Measurements from ENCODE around the gene PIK3CD.
A peak's percentile ranks its signal among the peaks of the same experiment; 100 is the strongest.

PIK3CD gene

DNA sequence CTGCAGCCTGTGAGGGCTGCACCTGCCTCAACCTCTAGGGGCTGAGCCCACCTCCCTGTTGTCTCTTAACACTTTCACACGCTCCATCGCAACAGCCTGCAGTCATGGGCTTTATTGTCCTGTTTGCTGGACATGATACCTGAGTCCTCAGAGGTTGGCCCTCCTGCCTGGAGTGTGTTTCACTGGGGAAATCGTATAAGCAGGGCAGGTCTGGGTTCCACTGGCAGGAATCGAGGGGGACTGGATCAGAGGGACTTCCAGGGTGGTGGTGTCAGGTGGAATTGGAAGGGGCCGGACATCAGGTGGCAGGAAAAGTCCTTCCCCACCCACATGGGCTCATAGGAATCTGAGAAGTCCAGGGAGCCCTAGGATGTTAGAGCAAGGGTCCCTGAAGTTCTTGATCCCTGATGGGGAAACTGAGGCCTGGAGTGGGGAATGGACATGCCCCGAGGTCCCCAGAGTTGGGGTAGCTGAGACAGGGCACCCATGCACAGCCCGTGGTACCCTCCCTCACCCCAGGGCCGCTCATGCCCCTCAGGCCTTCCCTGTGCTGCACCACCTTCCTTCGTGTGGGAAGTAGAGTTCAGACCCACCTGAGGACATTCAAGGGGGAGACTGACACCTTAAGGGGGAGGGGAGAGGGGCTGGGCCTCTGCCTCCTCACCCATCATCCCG lies 66.6 kb downstream of the PIK3CD start:
- no peak for DNase-seq

GRCh38 chr1:9719978-9720722 lies 68.6 kb downstream of the PIK3CD start:
- DNase-seq = no peak

GRCh38 chr1:9720785-9721605 lies 69.5 kb downstream of the PIK3CD start:
- DNase-seq = peak; percentile 26

DNA sequence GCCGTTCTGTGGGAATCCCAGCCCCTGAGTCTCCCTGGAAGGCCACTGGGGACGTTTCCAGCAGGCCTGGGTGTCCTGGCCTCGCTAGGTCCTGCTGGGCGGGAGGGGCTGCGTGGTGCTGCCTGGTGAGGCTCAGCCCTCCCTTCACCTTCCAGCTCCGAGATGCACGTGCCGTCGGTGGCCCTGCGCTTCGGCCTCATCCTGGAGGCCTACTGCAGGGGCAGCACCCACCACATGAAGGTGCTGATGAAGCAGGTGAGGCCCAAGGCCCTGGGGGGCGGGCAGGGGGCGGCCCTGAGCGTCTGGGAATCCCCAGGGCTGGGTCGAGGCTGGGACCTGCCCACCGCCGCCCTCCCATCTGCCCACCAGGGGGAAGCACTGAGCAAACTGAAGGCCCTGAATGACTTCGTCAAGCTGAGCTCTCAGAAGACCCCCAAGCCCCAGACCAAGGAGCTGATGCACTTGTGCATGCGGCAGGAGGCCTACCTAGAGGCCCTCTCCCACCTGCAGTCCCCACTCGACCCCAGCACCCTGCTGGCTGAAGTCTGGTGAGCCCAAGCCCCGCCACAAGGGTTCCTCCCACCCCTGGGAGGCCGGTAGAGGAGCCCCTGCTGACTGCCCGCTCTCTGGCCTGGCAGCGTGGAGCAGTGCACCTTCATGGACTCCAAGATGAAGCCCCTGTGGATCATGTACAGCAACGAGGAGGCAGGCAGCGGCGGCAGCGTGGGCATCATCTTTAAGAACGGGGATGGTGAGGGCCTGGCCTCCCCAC lies 70.3 kb downstream of the PIK3CD start:
- DNase-seq = peak; percentile 57

DNA sequence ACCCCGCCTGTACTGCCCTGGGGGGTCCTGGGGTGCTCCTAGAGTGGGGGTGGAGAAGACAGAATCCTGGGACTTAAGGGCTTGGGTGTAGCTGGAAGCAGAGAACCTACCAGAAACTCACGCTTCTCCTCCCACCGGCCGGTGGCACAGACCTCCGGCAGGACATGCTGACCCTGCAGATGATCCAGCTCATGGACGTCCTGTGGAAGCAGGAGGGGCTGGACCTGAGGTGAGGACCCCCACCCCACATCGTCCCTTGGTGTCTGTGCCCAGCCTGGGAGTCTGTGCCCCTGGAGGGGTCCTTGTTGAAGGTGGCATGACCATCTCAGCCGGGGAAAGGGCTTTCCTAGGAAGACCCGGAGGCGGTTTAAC lies 70.8 kb downstream of the PIK3CD start:
- no peak for DNase-seq

DNA sequence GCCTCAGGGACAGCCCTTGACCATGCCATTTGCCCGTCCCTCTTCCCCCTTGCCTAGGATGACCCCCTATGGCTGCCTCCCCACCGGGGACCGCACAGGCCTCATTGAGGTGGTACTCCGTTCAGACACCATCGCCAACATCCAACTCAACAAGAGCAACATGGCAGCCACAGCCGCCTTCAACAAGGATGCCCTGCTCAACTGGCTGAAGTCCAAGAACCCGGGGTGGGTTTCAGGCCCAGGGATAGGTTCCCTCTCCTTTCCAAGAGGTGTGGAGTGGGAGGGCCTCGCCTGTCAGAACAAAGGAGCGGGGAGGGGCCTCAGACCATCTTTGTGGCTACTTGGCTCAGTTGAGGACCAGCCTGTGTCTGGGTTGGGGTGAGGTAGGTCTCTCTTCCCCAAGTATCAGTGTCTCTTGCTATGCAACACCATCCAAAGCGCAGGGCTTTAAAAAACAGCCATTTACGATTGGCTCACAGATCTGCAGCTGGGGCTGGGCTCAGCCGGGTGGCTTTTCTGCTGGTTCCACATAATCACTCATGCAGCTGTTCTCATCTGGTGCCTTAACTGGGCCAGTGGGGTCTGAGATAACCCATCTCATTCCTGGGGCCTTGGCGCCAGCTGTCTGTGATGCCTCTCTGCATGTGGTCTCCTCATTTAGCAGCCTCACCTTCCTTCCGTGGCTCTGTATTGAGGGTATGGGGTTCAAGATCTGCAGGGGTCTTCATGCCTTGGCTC lies 71.7 kb downstream of the PIK3CD start:
- DNase-seq = no peak

- DNase-seq = no peak
Measured at GRCh38 chr1:9723926-9724325, 72.4 kb downstream of the PIK3CD start.

- DNase-seq = no peak
Measured at GRCh38 chr1:9724706-9725476, 73.4 kb downstream of the PIK3CD start.

DNA sequence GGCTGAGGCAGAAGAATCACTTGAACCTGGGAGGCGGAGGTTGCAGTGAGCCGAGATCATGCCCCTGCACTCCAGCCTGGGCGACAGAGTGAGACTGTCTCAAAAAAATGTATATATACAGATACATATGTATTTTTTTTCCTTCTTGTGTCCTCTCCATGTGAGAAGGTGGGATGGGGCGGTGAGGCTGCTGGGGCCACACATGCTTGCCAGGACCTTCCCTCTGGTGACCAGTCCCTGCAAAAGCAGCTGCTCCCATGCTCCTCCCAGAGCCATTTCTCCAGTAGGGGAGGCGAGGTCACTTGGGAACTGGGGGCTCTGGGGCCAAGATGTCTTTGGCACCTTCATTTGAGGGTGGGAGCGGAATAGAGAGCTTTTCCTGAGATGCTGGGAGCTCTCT lies 74.9 kb downstream of the PIK3CD start:
- DNase-seq = no peak

DNA sequence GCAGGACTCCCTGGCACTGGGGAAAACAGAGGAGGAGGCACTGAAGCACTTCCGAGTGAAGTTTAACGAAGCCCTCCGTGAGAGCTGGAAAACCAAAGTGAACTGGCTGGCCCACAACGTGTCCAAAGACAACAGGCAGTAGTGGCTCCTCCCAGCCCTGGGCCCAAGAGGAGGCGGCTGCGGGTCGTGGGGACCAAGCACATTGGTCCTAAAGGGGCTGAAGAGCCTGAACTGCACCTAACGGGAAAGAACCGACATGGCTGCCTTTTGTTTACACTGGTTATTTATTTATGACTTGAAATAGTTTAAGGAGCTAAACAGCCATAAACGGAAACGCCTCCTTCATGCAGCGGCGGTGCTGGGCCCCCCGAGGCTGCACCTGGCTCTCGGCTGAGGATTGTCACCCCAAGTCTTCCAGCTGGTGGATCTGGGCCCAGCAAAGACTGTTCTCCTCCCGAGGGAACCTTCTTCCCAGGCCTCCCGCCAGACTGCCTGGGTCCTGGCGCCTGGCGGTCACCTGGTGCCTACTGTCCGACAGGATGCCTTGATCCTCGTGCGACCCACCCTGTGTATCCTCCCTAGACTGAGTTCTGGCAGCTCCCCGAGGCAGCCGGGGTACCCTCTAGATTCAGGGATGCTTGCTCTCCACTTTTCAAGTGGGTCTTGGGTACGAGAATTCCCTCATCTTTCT lies 75.5 kb downstream of the PIK3CD start:
- no peak for DNase-seq

DNA sequence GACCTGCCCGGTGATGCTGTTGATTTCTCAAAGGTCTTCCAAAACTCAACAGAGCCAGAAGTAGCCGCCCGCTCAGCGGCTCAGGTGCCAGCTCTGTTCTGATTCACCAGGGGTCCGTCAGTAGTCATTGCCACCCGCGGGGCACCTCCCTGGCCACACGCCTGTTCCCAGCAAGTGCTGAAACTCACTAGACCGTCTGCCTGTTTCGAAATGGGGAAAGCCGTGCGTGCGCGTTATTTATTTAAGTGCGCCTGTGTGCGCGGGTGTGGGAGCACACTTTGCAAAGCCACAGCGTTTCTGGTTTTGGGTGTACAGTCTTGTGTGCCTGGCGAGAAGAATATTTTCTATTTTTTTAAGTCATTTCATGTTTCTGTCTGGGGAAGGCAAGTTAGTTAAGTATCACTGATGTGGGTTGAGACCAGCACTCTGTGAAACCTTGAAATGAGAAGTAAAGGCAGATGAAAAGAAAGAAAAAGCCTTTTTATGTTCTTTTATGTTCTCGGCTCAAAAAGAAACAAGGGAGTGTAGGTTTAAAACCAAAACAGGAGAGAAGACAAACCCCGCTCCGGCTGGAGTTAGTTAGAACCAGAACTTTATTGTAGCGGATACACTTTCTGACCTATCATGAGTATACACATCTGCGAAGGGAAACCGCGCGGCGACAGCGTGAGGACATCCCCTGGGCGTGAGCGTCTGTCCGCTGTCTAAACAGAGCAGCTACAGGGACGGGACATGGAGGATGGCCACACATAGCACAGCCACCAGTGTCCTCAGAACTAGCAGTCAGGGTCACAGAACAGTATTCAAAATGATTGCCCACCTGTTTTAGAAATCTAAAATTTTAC lies 77.1 kb downstream of the PIK3CD start:
- DNase-seq = no peak

GRCh38 chr1:9729523-9729922 lies 78.0 kb downstream of the PIK3CD start:
- DNase-seq = no peak

DNA sequence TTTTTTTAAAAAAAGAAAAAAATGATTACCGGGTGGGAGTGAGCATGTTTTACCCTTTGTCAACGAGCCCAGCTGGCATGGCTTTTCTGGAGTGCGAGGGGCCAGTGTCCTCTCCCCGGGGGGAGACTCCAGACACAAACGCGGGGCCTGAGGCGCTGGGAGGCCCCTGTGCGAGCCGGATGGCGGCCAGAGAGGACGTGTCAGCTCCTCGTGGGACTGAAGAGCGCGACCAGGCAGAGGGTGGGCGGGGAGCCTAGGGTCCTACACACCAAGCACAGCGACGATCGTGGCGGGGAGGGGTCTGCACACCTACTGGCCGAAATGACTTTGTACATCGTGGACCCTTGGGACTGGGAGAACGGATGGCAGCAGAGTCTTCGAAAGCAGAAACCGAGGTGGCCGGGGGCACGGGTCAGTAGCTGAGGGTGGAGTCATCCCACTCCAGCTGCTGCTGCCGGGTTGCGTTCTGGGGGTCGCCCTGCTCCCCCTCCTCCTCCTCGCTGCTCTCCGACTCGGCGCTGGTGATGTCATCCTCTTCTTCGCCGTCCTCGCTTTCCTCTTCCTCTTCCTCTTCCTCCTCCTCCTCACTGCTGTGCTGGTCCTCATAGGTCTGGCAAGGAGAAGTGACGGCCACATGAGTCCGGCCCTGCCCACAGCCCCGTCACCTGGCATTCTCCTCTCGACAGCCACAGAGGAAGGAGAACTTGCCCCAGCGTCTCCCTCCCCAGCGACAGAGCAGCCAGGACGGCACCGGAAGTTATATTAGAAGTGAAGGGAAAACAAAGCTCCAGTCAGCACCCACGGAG lies 78.8 kb downstream of the PIK3CD start:
- no peak for DNase-seq

GRCh38 chr1:9731051-9731537 lies 79.6 kb downstream of the PIK3CD start:
- DNase-seq = no peak

DNA sequence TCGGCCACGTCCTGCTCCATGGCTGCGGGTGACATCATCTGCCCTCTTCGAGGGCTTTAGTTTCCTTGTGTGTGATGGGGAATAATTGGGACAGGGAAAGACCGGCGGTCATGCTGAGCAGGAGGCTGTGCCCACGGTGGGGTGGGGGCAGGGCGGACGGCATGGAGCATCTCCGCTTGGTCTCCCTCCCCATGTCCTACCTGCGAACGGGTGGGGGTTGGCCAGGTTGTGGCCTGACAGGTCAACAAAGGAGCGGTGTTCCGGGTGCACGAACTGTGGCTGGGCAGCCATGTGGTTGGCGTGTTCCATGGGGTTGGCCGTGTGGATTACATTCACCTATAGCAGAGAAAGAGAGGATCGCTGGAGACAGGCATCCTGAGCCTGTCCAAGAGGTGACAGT lies 80.0 kb downstream of the PIK3CD start:
- DNase-seq = no peak

DNA sequence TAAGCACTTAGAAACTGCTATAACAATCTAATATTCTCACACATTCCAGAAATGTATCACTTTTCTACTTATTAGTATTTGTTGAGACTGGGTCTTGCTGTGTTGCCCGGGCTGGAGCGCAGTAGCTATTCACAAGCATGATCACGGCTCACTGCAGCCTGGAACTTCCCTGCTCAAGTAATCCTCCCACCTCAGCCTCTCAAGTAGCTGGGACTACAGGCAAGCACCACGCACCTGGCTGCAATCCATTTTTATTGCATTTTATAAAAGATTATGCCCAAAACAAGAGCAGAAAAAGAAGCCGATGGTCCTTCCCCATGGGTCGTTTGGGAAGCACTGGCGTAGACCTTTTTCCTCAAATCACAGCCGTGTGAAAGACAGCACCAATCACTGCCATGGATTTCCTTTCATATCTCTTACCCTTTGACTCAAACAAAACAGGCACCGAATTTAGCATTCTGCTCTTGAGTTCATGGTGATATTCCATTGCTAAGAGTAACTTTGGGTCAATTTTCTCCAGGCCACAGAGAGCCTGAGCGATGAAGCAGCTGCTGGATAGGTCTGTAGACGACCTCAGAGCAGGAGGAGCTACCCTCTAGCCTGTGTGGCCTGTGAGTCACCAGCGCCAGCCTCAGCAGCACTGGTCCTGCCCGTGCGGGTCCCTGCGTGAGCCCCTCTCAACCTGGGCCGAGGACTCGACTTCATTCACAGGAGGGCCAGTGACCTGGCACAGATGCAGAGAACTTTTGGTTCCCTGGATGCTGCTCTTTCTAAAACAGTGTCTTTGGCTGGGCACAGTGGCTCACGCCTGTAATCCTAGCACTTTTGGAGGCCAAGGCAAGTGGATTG lies 80.8 kb downstream of the PIK3CD start:
- DNase-seq = no peak

- DNase-seq = no peak
Measured at GRCh38 chr1:9733160-9733789, 81.7 kb downstream of the PIK3CD start.
